Gastrocnemius medialis (tissue), 4 donors: ENCODE results near the gene UBALD2. TPM values are rescaled to one million over a fixed set of nuclear protein-coding genes. Genes with fewer than 3 reads are reported as not detected.

ENCODE experiments used
- ATAC-seq, 2 donors: fragments of 150-250 bp; one replicate each; pipeline ENCODE4 v1.9.1; 2016
- DNase-seq, 2 donors: peaks; one replicate each; pipeline ENCODE4 v3.0.0-alpha.2; 2019
- H3K27ac ChIP-seq, 4 donors: fragments of 200-600 bp; sonication (generic); 1 replicate in 1 of 4; 2 replicates in 3 of 4; pipeline ENCODE4 v1.5.1; 2016 to 2018; ENCODE audit warnings: mild to moderate bottlenecking in 2 of 4, moderate library complexity in 1 of 4
- H3K27me3 ChIP-seq, 3 donors: fragments of 200-600 bp; sonication (generic) in 2 of 3; 1 replicate in 1 of 3; 2 replicates in 2 of 3; pipeline versions ENCODE4 v1.5.1 to v1.6.0; 2016 to 2019; ENCODE audit warnings: mild to moderate bottlenecking in 1 of 3, moderate library complexity in 1 of 3
- H3K36me3 ChIP-seq, 2 donors: fragments of 200-600 bp; sonication (generic) in 1 of 2; one replicate each; pipeline ENCODE4 v1.5.1; 2017 to 2018
- H3K4me1 ChIP-seq, 2 donors: fragments of 200-600 bp; sonication (generic) in 1 of 2; one replicate each; pipeline ENCODE4 v1.5.1; 2016 to 2017; ENCODE audit warnings: mild to moderate bottlenecking in 2 of 2
- H3K4me3 ChIP-seq, 4 donors: fragments of 200-600 bp; sonication (generic) in 3 of 4; 1 replicate in 1 of 4; 2 replicates in 3 of 4; pipeline ENCODE4 v1.5.1; 2016 to 2019; ENCODE audit warnings: mild to moderate bottlenecking in 2 of 4
- H3K9me3 ChIP-seq, 3 donors: fragments of 200-600 bp; sonication (generic) in 2 of 3; 1 replicate in 1 of 3; 2 replicates in 2 of 3; pipeline ENCODE4 v1.5.1; 2016 to 2019
- POLR2A ChIP-seq, 2 donors: fragments of 450-650 bp; IDR thresholded peaks; one replicate each; pipeline ENCODE4 v1.6.1; 2017; ENCODE audit warnings: antibody characterized with exemption in 2 of 2, mild to moderate bottlenecking in 2 of 2, moderate library complexity in 2 of 2
- in situ Hi-C, 4 donors: fragments of 200-750 bp; cut with MboI; loops; one replicate each; pipeline versions ENCODE4 v1.15.0 to v1.8.0; 2017; ENCODE audit warnings: low sequenced_read_pairs in 4 of 4
- intact Hi-C: fragments of 100-400 bp; cut with DNase I; formaldehyde crosslinking; loops from one replicate; pipeline ENCODE4 v1.15.1; 2023; ENCODE audit warnings: low total_unique reads
- total RNA-seq, 4 donors: library from RNA; depleted of rRNA; stranded (reverse); fragments of >200 nt; gene quantifications; one replicate each; pipeline versions ENCODE4 v1.1.0 to v1.2.3, GENCODE V29; 2016
- TF ChIP-seq, protein P1 (sequence below), 5 experiments: fragments of 450-650 bp in 3 of 5; fragments of 200-600 bp in 2 of 5; sonication (generic) in 2 of 5; IDR thresholded peaks in 4 of 5; conservative IDR thresholded peaks in 1 of 5; 1 replicate in 4 of 5; 2 replicates in 1 of 5; pipeline ENCODE4 v1.5.1; 2016 to 2019; ENCODE audit warnings: antibody characterized with exemption in 5 of 5, mild to moderate bottlenecking in 3 of 5, moderate library complexity in 3 of 5

UBALD2 gene
- total RNA-seq, 4 donors from 2014 or later, result 28.9 to 151 (median 52.2) TPM

DNA sequence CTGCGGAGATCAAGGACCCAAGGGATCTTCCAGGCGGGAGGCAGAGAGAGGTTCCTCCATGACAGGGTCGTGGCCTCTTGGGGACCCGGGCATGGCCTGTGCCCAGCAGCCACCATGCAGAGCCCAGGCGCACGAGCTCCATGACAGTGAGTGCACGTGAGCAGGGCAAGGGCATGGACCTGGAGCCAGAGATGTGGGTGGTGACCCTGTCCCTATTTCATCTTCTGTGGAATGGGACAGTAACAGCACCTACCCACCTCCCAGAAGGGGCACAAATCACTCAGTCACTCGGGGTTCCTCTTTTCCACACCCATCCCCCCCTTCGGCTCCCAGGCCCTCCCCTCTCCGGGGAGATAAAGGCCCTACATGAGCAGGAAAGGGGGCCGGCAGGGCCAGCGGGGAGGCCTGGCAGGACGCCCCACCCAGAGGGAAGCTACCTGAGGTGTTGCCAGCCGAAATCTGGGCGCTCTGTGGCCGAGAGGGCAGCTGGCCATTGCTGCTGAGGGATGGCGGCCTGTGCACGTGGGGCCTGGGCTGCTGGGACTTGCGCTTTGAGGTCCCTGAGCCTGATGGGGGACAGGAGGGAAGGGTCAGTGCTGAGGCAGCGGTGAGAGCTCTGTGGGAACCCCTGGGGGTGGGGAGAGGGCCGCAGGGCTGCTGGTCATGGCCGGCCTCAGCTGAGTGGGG, 10.4 kb downstream of the UBALD2 start:
- H3K27ac ChIP-seq, result peak overlapping the region; percentile 43 to 98 (median 92)
- H3K27me3 ChIP-seq, result no peaks in the 10 kb centered on the region
- H3K4me3 ChIP-seq, result no peak overlapping the region
- peaks cover 32 to 35% of the 10 kb centered on the region in 2 donors for H3K4me1 ChIP-seq
- in situ Hi-C loops, result no loop called here
- ATAC-seq (no peak), DNase-seq (no peak)
- no peak for TF ChIP-seq POLR2A (IDR thresholded peaks at IDR 0.05)
- TF ChIP-seq, protein P1, sequence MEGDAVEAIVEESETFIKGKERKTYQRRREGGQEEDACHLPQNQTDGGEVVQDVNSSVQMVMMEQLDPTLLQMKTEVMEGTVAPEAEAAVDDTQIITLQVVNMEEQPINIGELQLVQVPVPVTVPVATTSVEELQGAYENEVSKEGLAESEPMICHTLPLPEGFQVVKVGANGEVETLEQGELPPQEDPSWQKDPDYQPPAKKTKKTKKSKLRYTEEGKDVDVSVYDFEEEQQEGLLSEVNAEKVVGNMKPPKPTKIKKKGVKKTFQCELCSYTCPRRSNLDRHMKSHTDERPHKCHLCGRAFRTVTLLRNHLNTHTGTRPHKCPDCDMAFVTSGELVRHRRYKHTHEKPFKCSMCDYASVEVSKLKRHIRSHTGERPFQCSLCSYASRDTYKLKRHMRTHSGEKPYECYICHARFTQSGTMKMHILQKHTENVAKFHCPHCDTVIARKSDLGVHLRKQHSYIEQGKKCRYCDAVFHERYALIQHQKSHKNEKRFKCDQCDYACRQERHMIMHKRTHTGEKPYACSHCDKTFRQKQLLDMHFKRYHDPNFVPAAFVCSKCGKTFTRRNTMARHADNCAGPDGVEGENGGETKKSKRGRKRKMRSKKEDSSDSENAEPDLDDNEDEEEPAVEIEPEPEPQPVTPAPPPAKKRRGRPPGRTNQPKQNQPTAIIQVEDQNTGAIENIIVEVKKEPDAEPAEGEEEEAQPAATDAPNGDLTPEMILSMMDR (IDR thresholded peaks at IDR 0.05 in 4 of 5, conservative IDR thresholded peaks at IDR 0.05 in 1 of 5), result no peak
- no peaks in the 10 kb centered on the region for H3K36me3 ChIP-seq
- no peaks in the 10 kb centered on the region for H3K9me3 ChIP-seq
- intact Hi-C loops, result loop anchor here (5.0 kb wide), 1 partner anchor 133 kb away; the partner anchor contains the start of gene FOXJ1

DNA sequence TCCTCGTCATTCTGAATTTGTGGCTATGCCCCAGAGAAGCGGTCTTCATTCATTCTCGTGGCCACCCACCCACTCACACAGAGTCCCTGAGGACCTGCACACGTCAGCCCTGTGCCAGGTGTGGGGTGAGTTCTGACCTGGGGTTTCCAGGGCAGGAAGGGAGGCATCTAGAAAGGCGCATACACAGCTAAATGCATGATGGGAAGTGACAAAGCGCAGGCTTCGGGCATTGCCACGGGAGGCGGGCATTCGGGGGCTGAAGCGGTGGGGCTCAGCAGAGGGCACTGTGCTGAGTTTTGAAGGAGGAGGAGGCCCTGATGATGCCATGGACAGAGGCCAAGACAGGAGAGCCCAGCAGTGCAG, 10.9 kb downstream of the UBALD2 start:
- intact Hi-C loops, result loop anchor here (5.0 kb wide), 1 partner anchor 134 kb away; the partner anchor contains the start of gene FOXJ1

DNA sequence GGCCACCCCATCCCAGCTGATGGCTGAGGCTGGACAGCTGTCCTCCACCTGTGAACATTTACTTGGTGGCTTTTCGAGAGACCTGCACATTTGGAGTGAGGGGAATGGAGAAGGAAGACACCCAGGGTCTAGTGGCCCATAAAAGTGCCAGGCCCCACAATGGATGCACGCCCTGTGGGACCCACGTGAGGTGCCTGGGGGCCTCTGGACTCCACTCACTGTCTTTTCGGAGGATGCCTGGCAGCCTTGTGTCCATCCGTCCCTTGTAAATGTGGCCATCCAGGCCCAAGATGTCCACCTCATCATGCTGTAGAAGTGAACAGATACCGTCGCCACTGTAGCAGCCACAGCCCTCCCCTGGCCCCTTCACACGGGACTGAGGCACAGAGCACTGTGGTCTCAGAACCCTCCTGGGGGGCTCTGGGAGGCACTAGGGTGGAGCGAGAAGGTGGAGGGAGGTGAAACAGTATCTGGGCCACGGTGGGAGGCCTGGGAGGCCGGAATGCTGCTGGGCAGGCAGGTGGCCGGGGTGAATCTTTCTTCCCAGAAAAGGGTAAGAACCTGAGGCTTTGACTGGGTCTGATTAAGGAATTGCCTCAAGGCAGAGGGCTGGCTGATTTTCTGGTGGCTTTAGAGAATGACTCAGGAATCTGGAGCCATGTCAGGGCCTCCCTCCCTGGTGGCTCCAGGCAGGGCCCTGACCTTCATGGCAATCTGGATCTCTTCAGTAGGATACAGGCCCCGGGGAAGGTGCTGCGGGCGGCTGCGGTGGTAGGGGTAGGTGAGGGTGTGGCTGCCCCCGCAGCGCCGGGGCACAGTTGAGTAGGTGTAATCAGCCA, 11.5 kb downstream of the UBALD2 start:
- H3K4me1 ChIP-seq, result peaks cover 27 to 30% of the 10 kb centered on the region in 2 donors
- no peaks in the 10 kb centered on the region for H3K36me3 ChIP-seq
- no peaks in the 10 kb centered on the region for H3K27me3 ChIP-seq
- TF ChIP-seq, protein P1 (IDR thresholded peaks at IDR 0.05 in 4 of 5, conservative IDR thresholded peaks at IDR 0.05 in 1 of 5), result no peak
- no peak for TF ChIP-seq POLR2A (IDR thresholded peaks at IDR 0.05)
- H3K9me3 ChIP-seq, result no peaks in the 10 kb centered on the region
- ATAC-seq, result no peak
- in situ Hi-C loops (no loop called here), intact Hi-C loops (loop anchor here (5.0 kb wide), 1 partner anchor 134 kb away; the partner anchor contains the start of gene FOXJ1)
- DNase-seq, result no peak
- H3K27ac ChIP-seq, result peak overlapping the region; percentile 0 to 57 (median 44)
- no peak overlapping the region for H3K4me3 ChIP-seq

More for the DNA sequence above, 10.9 kb downstream of the UBALD2 start:
- in situ Hi-C loops, result no loop called here
- Histone ChIP-seq H3K4me1 (peaks cover 27 to 30% of the 10 kb centered on the region in 2 donors), H3K27me3 (no peaks in the 10 kb centered on the region), H3K9me3 (no peaks in the 10 kb centered on the region), H3K36me3 (no peaks in the 10 kb centered on the region), H3K4me3 (no peak overlapping the region), H3K27ac (peak overlapping the region in 1 of 4 donors; percentile 43)
- no peak for DNase-seq
- no peak for ATAC-seq
- no peak for TF ChIP-seq POLR2A (IDR thresholded peaks at IDR 0.05)
- TF ChIP-seq, protein P1 (IDR thresholded peaks at IDR 0.05 in 4 of 5, conservative IDR thresholded peaks at IDR 0.05 in 1 of 5), result no peak

DNA sequence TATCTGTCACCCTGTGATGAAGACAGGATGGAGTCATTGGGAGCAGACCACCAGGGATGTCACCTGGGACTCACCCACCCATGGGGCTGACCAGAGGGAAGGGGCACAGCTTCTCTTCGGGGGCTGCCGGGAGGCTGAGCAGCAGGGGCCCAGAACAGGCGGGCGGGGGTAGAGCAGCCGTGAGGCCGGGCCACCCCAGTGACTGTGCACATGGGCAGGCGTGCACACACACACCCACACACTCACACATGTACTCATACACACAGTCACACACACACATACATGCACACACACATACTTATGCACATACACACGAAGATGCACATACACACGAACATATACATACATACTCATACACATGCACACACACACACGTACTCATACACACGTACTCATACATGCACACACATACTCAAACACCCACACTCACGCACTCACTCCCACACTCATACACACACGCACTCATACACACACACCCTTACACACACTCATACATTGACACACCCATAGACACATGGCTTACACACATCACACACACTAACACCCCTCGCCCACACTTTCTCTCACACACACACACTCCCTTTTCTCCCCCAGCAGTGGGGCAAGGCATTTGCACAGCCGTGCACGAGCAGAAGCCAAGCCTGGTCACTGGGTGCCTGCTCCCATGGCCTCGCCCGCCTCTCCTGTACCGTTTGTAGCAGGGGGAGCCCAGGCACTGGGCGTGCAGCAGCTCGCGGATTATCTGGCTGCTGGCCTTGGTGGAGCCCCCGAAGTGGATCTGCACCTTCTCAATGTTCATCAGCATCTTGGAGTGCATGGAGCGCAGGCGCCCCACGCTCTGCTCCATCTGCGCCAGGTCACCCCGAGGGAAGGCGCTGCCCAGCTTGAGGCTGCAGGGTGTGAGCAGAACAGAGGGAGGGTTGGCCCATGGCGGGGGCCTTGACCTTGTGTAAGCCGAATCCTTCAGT, 12.4 kb downstream of the UBALD2 start:
- DNase-seq, result no peak
- ATAC-seq, result no peak
- in situ Hi-C loops, result no loop called here
- Histone ChIP-seq H3K27me3 (no peaks in the 10 kb centered on the region), H3K4me1 (peaks cover 26 to 28% of the 10 kb centered on the region in 2 donors), H3K9me3 (no peaks in the 10 kb centered on the region), H3K27ac (peak overlapping the region; percentile 0 to 57 (median 44)), H3K4me3 (no peak overlapping the region), H3K36me3 (no peaks in the 10 kb centered on the region)
- TF ChIP-seq POLR2A (IDR thresholded peaks at IDR 0.05), result no peak
- TF ChIP-seq, protein P1 (IDR thresholded peaks at IDR 0.05 in 4 of 5, conservative IDR thresholded peaks at IDR 0.05 in 1 of 5), result no peak
- intact Hi-C loops, result loop anchor here (2.0 to 5.0 kb wide), 4 partner anchors 29 to 135 kb away; partner anchors contain the start of gene FOXJ1
